Heart right ventricle (tissue), 16 donors: ENCODE measurements around the gene TTL. TPM values are rescaled to one million over a fixed set of nuclear protein-coding genes. Genes with fewer than 3 reads are reported as not detected.
"Not testable (repeated sequence)": the region's sequence is repeated elsewhere in the genome, so short reads cannot be mapped to it uniquely, and the experiment has no call there.

Experiments
- ATAC-seq, 8 donors: fragments of 200-7000 bp; cut with Tn5 transposase; one replicate each; pipeline ENCODE4 v1.9.1; 2020; ENCODE audit warnings: mild to moderate bottlenecking in 8 of 8, moderate library complexity in 8 of 8, moderate number of reproducible peaks in 1 of 8
- DNase-seq, 2 donors: peaks; one replicate each; pipeline ENCODE4 v3.0.0-alpha.2; 2020
- H3K27ac ChIP-seq, 10 donors: fragments of 200-600 bp; sonication (generic) in 2 of 10; one replicate each; pipeline versions ENCODE4 v1.5.0 to v1.8.0; 2020 to 2022; ENCODE audit warnings: mild to moderate bottlenecking in 3 of 10
- H3K27me3 ChIP-seq, 7 donors: fragments of 200-600 bp; one replicate each; pipeline ENCODE4 v1.8.0; 2021 to 2022; ENCODE audit warnings: mild to moderate bottlenecking in 2 of 7
- H3K36me3 ChIP-seq, 9 donors: fragments of 200-600 bp; sonication (generic) in 1 of 9; one replicate each; pipeline versions ENCODE4 v1.5.0 to v1.8.0; 2020 to 2022; ENCODE audit warnings: mild to moderate bottlenecking in 2 of 9
- H3K4me1 ChIP-seq, 9 donors: fragments of 200-600 bp; sonication (generic) in 1 of 9; one replicate each; pipeline versions ENCODE4 v1.5.0 to v1.8.0; 2020 to 2022; ENCODE audit warnings: mild to moderate bottlenecking in 4 of 9
- H3K4me3 ChIP-seq, 10 donors: fragments of 200-600 bp; sonication (generic) in 2 of 10; one replicate each; pipeline versions ENCODE4 v1.5.0 to v1.8.0; 2020 to 2022; ENCODE audit warnings: mild to moderate bottlenecking in 7 of 10, moderate library complexity in 2 of 10
- H3K9me3 ChIP-seq, 11 donors: fragments of 200-600 bp in 10 of 11; sonication (generic) in 2 of 11; one replicate each; pipeline versions ENCODE4 v1.5.0 to v1.8.0; 2013 to 2022; ENCODE audit warnings: mild to moderate bottlenecking in 2 of 11, control low read depth in 1 of 11, moderate library complexity in 1 of 11
- WGBS, 2 donors: extraction: QIAGEN DNeasy Blood & Tissue Kit; methylation state at CpG; one replicate each; pipeline ENCODE4 v1.1.7; 2013; ENCODE audit warnings: inconsistent platforms in 1 of 2; 5-methylcytosine and 5-hydroxymethylcytosine counted together
- intact Hi-C, 10 donors: fragments of 100-400 bp; cut with DNase I; formaldehyde crosslinking; loops; one replicate each; pipeline versions ENCODE4 v1.11.1 to v1.14.2; 2022
- polyA plus RNA-seq, 2 donors: library from polyadenylated mRNA; stranded (reverse); fragments of 200-250 nt; gene quantifications; one replicate each; pipeline ENCODE4 v1.2.3, GENCODE V29; 2013
- total RNA-seq, 10 donors: library from RNA; stranded (reverse); fragmentation: NEBNext Ultra II Directional in 3 of 10; extraction: Animal tissue kit (Norgen Biotek cat#: 25700) in 3 of 10; gene quantifications; one replicate each; pipeline versions ENCODE4 v1.2.1 to v1.2.4, GENCODE V29; 2021 to 2023
- TF ChIP-seq, protein P1 (sequence below), 9 donors: fragments of 200-600 bp; sonication (generic) in 2 of 9; IDR thresholded peaks; one replicate each; pipeline versions ENCODE4 v1.5.0 to v1.8.0; 2021 to 2022; ENCODE audit warnings: antibody characterized with exemption in 9 of 9, mild to moderate bottlenecking in 5 of 9, moderate library complexity in 1 of 9
- donor health status: Arrhythmogenic right ventricular cardiomyopathy.
- donor health status: ischemic (EF 13 %, LVEDD 7.1; RV severe dilation, severe dysfunction).
- donor health status: healthy with polysubstance abuse.
- donor health status: DM: no; HTN: yes; CAD: no.
- donor health status: DM: no; HTN: no; CAD: no.
- donor health status: ischemic (EF 25% LVEDD 6.9; RV normal size, moderate dysfunction).
- donor health status: ischemic (EF 25% LVEDD 5.7; RV mildly dilated, moderate dysfunction).
- donor health status: healthy.
- donor health status: DM: yes; HTN: yes; CAD: no.
- donor health status: Ischemic cardiomyopathy.
- donor health status: ischemic (EF 35%, LVEDD 5.7; RV mildly dilated, moderate dysfunction).
- donor health status: nonischemic (EF 11% LVEDD 7.7; RV severe dilation, severe dysfunction).
- donor health status: DM: yes; HTN: yes; CAD: no.
- donor health status: PGD.
- donor health status: ischemic (EF 29% LVEDD 5.4; RV normal size, mild dysfunction).
- donor health status: nonischemic (EF 23%, LVEDD 6.1; RV moderate dilation, normal function).

TTL gene
- total and polyA plus RNA-seq, 12 donors = 12.9 to 54.5 (median 46.4) TPM

DNA sequence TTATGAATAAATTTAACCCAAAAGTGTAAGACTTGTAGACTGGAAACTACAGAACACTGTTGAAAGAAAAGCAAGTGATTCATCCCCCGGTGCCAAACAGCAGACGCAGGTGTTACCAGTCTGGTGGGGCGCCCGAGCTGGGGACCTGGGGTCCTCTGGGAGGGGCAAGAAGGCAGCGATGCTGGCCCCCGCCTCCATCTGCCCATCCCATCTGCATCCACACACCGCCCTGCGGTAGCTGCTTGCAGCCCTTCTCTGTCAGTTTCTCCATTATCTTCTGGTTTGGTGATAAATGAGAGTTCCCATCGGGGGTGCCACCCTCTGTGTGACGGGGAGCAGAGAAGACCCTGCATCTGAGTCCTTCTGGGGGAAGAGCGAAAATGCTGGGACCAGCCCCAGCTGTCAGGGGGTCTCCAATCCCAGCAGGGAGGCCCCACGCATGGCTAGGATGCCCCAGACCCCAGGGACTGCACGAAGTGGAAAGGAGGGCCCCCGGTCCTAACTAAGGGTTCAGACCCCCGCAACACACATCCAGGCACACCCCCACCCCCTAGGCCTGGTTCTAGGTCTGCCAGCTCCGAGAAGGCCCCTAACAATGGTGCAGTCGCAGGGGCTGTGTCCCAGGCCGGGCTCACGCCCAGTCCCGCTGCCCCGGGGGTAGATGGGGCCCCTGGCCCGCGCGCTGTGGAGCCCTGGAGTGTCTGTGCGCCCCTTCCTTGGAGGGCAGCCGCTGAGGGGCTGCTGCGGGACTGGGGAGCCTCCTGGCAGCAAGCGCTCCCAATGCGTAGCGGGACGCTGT lies 47.8 kb upstream of the TTL start:
- ATAC-seq (no peak), DNase-seq (no peak)
- Histone ChIP-seq H3K36me3 (no peaks in the 10 kb centered on the region), H3K27me3 (peaks cover 0 to 14% (median 4%) of the 10 kb centered on the region in 7 donors), H3K4me1 (peaks cover 0 to 14% (median 4%) of the 10 kb centered on the region in 9 donors), H3K27ac (no peak overlapping the region), H3K9me3 (no peaks in the 10 kb centered on the region), H3K4me3 (peak overlapping the region in 1 of 10 donors; percentile 61)
- intact Hi-C loops = loop anchor here in 5 of 10 donors (2.0 to 10.0 kb wide), 5 partner anchors 173 to 312 kb away; partner anchors contain the start of gene ZC3H8 (in 2 of the 5)
- WGBS, 2 donors = 65 to 74% methylated on average over 31 of the region's 31 CpGs
- TF ChIP-seq, protein P1, sequence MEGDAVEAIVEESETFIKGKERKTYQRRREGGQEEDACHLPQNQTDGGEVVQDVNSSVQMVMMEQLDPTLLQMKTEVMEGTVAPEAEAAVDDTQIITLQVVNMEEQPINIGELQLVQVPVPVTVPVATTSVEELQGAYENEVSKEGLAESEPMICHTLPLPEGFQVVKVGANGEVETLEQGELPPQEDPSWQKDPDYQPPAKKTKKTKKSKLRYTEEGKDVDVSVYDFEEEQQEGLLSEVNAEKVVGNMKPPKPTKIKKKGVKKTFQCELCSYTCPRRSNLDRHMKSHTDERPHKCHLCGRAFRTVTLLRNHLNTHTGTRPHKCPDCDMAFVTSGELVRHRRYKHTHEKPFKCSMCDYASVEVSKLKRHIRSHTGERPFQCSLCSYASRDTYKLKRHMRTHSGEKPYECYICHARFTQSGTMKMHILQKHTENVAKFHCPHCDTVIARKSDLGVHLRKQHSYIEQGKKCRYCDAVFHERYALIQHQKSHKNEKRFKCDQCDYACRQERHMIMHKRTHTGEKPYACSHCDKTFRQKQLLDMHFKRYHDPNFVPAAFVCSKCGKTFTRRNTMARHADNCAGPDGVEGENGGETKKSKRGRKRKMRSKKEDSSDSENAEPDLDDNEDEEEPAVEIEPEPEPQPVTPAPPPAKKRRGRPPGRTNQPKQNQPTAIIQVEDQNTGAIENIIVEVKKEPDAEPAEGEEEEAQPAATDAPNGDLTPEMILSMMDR (IDR thresholded peaks at IDR 0.05) = no peak

DNA sequence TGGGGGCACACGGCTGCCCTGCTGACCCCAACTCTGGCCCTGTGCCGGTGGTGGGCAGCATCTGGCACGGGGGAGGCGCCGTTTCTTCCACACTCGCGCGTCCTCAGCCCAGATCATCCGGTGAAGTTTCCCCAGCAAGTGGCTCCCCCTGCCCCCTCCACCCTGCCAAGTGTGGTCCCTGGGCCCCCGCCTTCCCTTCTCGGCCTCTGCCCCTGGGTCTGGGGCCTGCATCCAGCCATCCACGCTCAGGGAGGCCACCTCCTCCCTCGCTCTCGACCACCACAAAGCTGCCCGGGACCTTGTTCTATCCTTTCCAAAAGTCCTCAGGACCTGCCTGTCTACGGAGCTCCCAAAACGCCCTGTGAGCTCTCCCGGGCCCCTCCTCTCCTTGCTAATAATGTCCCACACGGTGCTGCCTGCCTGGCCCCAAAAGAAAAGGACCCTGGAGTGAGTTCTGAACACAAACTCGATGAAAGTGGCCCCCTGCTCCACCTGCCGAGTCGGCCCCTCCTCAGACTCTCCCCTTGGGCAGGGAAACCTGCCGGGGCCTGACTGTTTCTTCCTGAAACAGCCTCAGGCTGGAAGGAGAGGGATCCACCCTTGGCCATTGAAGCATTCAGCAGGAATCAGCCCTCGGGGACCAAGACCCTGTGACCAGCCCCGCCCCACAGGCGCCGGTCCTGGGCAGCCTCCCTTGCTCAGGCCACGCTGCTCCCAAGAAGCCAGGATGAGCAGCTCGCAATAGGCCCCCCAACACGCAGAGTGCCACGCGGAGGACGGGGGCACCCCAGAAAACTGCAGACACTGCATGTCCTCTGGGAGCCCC lies 46.9 kb upstream of the TTL start:
- not testable (repeated sequence) for ATAC-seq
- intact Hi-C loops = loop anchor here in 6 of 10 donors (2.0 to 10.0 kb wide), 5 partner anchors 174 to 313 kb away; partner anchors contain the start of gene ZC3H8 (in 3 of the 6)

DNA sequence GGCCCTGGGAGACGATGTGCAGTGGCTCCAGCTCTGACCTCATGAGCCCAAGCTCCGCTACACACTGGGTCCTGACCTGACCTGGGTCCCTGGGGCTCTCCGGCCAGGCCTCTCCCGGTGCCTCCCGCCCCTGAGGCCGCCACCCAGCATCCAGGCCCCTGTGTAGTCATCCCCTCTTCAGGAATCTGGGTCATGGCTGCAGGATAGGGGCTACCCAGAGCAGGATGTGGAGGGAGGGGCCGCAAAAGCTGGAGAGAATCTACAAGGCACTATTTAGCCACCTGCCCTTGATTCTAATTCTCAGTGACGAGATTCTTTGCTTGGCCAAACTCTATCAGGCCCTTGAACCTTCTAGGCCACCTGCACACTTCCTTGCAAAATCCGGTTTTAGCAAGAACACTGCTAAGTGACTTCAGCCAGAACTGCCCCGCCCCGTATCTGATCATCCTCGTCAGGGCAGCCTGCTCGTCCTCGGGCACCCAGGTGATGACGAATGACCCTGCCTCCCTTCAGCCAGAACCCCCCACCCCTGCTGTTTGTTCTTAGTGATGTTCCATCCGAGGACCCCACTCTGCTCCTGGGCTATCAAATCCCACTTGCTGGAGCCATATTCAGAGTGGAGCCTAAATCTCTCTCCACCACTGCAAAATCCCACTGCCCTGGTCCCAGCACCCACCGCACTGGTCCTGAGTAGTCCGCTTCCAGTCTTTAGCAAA lies 46.1 kb upstream of the TTL start:
- intact Hi-C loops = loop anchor here in 4 of 10 donors (2.0 to 10.0 kb wide), 4 partner anchors 175 to 311 kb away; partner anchors contain the start of gene ZC3H8 (in 2 of the 4)
- H3K9me3 ChIP-seq, H3K4me3 ChIP-seq, H3K27ac ChIP-seq, H3K36me3 ChIP-seq, ATAC-seq: not testable (repeated sequence)
- WGBS, 2 donors = 88 to 93% methylated on average over 18 of the region's 18 CpGs
- Histone ChIP-seq H3K27me3 (peaks cover 0 to 19% (median 4%) of the 10 kb centered on the region in 7 donors), H3K4me1 (peaks cover 0 to 14% (median 4%) of the 10 kb centered on the region in 9 donors)
- peak in 1 of 2 donors; percentile 3 for DNase-seq

More for the DNA sequence above, 46.9 kb upstream of the TTL start:
- peaks cover 0 to 14% (median 4%) of the 10 kb centered on the region in 9 donors for H3K4me1 ChIP-seq
- not testable (repeated sequence) for H3K9me3 ChIP-seq, H3K27ac ChIP-seq, H3K36me3 ChIP-seq, H3K4me3 ChIP-seq
- WGBS, 2 donors = 65 to 76% methylated on average over 32 to 33 of the region's 33 CpGs
- H3K27me3 ChIP-seq = peaks cover 0 to 14% (median 4%) of the 10 kb centered on the region in 7 donors
- DNase-seq = peak in 1 of 2 donors; percentile 6

DNA sequence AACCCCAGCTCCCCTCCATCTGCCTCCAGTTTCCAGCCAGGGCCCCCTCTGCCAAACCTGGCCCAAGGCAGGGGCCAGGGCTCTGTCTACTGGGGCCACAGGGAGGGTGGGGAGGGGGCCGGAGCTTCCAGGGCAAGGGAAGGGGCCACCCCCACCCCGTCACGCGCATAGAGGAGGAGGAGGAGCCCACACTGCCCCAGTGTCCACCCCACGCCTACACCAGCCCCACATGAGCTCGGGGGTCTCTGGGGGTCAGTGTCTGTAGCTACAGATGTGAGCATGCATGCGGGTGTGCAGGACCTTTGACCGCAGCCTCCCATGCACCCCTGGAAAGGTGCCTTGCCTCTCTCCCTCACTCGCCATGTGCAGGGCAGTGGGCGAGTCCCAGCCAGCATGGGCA lies 45.0 kb upstream of the TTL start:
- H3K9me3 ChIP-seq, H3K4me1 ChIP-seq, ATAC-seq, H3K36me3 ChIP-seq, H3K4me3 ChIP-seq, H3K27ac ChIP-seq, DNase-seq: not testable (repeated sequence)
- peaks cover 0 to 28% (median 6%) of the 10 kb centered on the region in 7 donors for H3K27me3 ChIP-seq
- 96 to 97% methylated on average over 7 to 10 of the region's 10 CpGs for WGBS, 2 donors
- intact Hi-C loops = loop anchor here in 4 of 10 donors (5.0 to 10.0 kb wide), 3 partner anchors 180 to 312 kb away; partner anchors contain the start of gene ZC3H8 (in 2 of the 4)

DNA sequence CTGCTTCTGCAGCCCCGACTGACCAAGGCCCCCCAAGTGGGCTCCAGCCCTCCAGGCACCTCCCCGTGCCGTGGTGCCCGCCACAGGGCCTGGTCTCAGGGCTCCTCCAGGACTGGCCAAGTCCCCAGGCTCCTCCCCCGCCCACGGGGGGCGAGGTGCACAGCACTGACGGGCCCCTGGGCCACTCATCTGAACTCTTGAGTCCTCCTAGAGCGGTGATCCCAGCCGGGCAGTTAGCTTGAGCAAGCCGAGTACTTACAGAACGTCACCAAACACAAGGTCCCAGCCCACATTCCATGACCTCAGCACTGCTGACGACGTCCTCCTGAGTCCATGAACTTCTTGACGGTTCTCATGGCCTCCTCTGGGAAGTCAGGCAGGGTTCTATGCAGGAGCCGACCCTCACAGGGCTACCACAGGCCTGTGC lies 44.5 kb upstream of the TTL start:
- intact Hi-C loops = loop anchor here in 4 of 10 donors (5.0 to 10.0 kb wide), 3 partner anchors 180 to 313 kb away; partner anchors contain the start of gene ZC3H8 (in 2 of the 4)
- not testable (repeated sequence) for ATAC-seq, H3K4me1 ChIP-seq, H3K36me3 ChIP-seq, DNase-seq, H3K9me3 ChIP-seq, H3K27ac ChIP-seq, H3K4me3 ChIP-seq
- H3K27me3 ChIP-seq = peaks cover 0 to 28% (median 6%) of the 10 kb centered on the region in 7 donors
- WGBS, 2 donors = 72 to 76% methylated on average over 16 of the region's 16 CpGs

DNA sequence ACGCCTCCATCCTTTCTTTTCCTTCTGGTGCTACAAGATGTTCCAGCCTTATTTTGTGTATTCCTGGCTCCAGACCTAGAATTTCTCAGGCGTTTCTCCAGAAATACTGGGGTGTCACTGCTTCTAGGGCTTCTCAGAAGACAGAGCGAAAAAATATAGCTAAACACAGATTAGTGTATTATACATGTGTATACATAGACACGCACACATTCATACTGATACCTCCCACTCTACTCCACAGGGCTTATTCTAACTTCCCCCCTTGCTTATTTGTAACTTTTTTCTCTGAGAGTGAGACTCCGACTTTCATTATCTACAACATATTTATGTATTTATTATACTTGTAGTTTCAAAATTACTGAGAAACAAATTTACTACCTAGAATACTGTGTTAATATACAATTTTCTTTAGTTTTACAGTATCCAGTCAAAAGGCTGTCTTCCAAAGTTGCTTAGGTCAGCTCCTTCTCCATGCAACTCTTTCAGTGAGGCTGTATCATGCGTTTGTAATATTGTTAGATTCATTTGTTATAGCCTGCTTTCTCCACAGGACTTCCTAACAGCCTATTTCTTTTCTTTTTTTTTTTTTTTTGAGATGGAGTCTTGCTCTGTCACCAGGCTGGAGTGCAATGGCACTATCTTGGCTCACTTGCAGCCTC lies 43.2 kb upstream of the TTL start:
- not testable (repeated sequence) for ATAC-seq, H3K4me1 ChIP-seq, H3K36me3 ChIP-seq, H3K9me3 ChIP-seq, H3K4me3 ChIP-seq, DNase-seq, H3K27ac ChIP-seq
- peaks cover 0 to 28% (median 6%) of the 10 kb centered on the region in 7 donors for H3K27me3 ChIP-seq
- 84 to 86% methylated on average over 6 of the region's 6 CpGs for WGBS, 2 donors
- intact Hi-C loops = loop anchor here in 4 of 10 donors (5.0 to 10.0 kb wide), 3 partner anchors 181 to 314 kb away; partner anchors contain the start of gene ZC3H8 (in 2 of the 4)

DNA sequence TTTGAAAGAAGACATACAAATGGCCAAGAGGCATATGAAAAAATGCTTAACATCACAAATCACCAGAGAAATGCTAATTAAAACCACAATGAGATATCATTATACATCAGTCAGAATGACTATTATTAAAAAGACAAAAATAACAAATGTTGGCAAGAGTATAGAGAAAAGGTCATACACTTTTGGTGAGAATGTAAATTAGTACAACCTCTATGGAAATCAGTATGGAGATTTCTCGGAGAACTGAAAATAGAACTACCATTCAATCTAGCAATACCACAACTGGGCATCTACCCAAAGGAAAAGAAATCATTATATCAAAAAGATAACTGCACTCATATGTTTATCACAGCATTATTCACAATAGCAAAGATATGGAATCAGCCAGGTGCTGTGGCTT lies 37.7 kb upstream of the TTL start:
- H3K9me3 ChIP-seq, H3K4me1 ChIP-seq, DNase-seq, H3K4me3 ChIP-seq, intact Hi-C loops, H3K36me3 ChIP-seq, H3K27ac ChIP-seq, ATAC-seq: not testable (repeated sequence)
- peaks cover 0 to 18% (median 0%) of the 10 kb centered on the region in 7 donors for H3K27me3 ChIP-seq
- 83% methylated on average over 1 of the region's 1 CpG; no CpG with 5 or more reads in 1 of the 2 donors for WGBS, 2 donors
